Measurements from ENCODE around the gene BRI3BP.
A peak's percentile ranks its signal among the peaks of the same experiment; 100 is the strongest.
"Not testable (repeated sequence)": the region's sequence is repeated elsewhere in the genome, so short reads cannot be mapped to it uniquely, and the experiment has no call there.

BRI3BP gene

GRCh38 chr12:125024949-125025563 is 31.6 kb downstream of the BRI3BP start:
- DNase-seq: no peak

GRCh38 chr12:125025606-125026235 is 32.3 kb downstream of the BRI3BP start:
- no peak for DNase-seq

GRCh38 chr12:125028106-125028505 is 34.7 kb downstream of the BRI3BP start:
- DNase-seq: no peak

GRCh38 chr12:125029761-125030358 is 36.4 kb downstream of the BRI3BP start:
- DNase-seq: no peak

- not testable (repeated sequence) for DNase-seq
These were observed 38.0 kb downstream of the BRI3BP start for GRCh38 chr12:125031471-125031870.

- DNase-seq: no peak
These were observed 39.2 kb downstream of the BRI3BP start for GRCh38 chr12:125032466-125033152.

GRCh38 chr12:125033288-125033687 is 39.8 kb downstream of the BRI3BP start:
- DNase-seq: no peak

GRCh38 chr12:125038976-125039625 is 45.7 kb downstream of the BRI3BP start:
- no peak for DNase-seq

- DNase-seq: no peak
These were observed 55.6 kb downstream of the BRI3BP start for GRCh38 chr12:125049093-125049458.

- no peak for DNase-seq
These were observed 57.0 kb downstream of the BRI3BP start for GRCh38 chr12:125050446-125050845.

- DNase-seq: no peak
These were observed 57.4 kb downstream of the BRI3BP start for GRCh38 chr12:125050868-125051267.

- no peak for DNase-seq
These were observed 60.4 kb downstream of the BRI3BP start for GRCh38 chr12:125053821-125054220.

GRCh38 chr12:125055591-125055990 is 62.1 kb downstream of the BRI3BP start:
- DNase-seq: no peak

GRCh38 chr12:125056306-125056705 is 62.9 kb downstream of the BRI3BP start:
- DNase-seq: no peak

- no peak for DNase-seq
These were observed 64.3 kb downstream of the BRI3BP start for GRCh38 chr12:125057708-125058107.

GRCh38 chr12:125061229-125061628 is 67.8 kb downstream of the BRI3BP start:
- no peak for DNase-seq

- not testable (repeated sequence) for DNase-seq
These were observed 70.1 kb downstream of the BRI3BP start for GRCh38 chr12:125063522-125063921.

- no peak for DNase-seq
These were observed 71.0 kb downstream of the BRI3BP start for GRCh38 chr12:125064492-125064891.

- DNase-seq: peak; percentile 90
These were observed 71.8 kb downstream of the BRI3BP start, which contains the start of gene AACS for GRCh38 chr12:125065021-125065918. AACS (plus strand) TSS chr12:125065435; CDS start chr12:125065585, 150 bp downstream.

- DNase-seq: no peak
These were observed 72.6 kb downstream of the BRI3BP start for GRCh38 chr12:125065919-125066570.

GRCh38 chr12:125068391-125068790 is 74.9 kb downstream of the BRI3BP start:
- no peak for DNase-seq

- DNase-seq: no peak
These were observed 76.2 kb downstream of the BRI3BP start for GRCh38 chr12:125069616-125070015.
